Keratinocyte (primary cell): ENCODE measurements around the gene ADH7. TPM values are rescaled to one million over a fixed set of nuclear protein-coding genes. Genes with fewer than 3 reads are reported as not detected.

Experiments
- DNase-seq: peaks from one replicate; pipeline ENCODE4 v3.0.0-alpha.2; 2011; ENCODE audit warnings: low read depth, missing footprints, low spot score
- FAIRE-seq: peaks from 2 replicates; lab custom pipeline; 2011; peaks lifted over from hg19 to GRCh38; lab: Jason Lieb, UNC
- H2AFZ ChIP-seq: 2 replicates; pipeline ENCODE4 v1.6.0; 2012; ENCODE audit warnings: low read length, control low read depth, inconsistent platforms; ENCODE audit not compliant: control insufficient read depth
- H3K27ac ChIP-seq: 2 replicates; pipeline ENCODE4 v1.5.1; 2011; ENCODE audit warnings: low read length; ENCODE audit not compliant: control insufficient read depth, insufficient read depth
- H3K27me3 ChIP-seq: 3 replicates; pipeline ENCODE4 v1.6.0; 2011; ENCODE audit warnings: low read length; ENCODE audit not compliant: control insufficient read depth, insufficient read depth; ENCODE audit errors: extremely low read depth
- H3K36me3 ChIP-seq, 2 experiments: 2 replicates in 1 of 2; 3 replicates in 1 of 2; pipeline ENCODE4 v1.5.1; 2011; ENCODE audit warnings: low read length in 2 of 2, mild to moderate bottlenecking in 1 of 2; ENCODE audit not compliant: control insufficient read depth in 2 of 2, insufficient read depth in 2 of 2; ENCODE audit errors: extremely low read depth in 1 of 2
- H3K4me1 ChIP-seq: 3 replicates; pipeline ENCODE4 v1.5.1; 2011; ENCODE audit warnings: low read length; ENCODE audit not compliant: control insufficient read depth, insufficient read depth; ENCODE audit errors: extremely low read depth
- H3K4me2 ChIP-seq: 3 replicates; pipeline ENCODE4 v1.6.0; 2011; ENCODE audit warnings: low read depth, low read length; ENCODE audit not compliant: control insufficient read depth, insufficient read depth; ENCODE audit errors: extremely low read depth
- H3K4me3 ChIP-seq, 3 experiments: fragments of 200-600 bp in 1 of 3; sonication (generic) in 1 of 3; 2 replicates in 2 of 3; 3 replicates in 1 of 3; pipeline ENCODE4 v1.5.1; 2011 to 2016; ENCODE audit warnings: low read length in 3 of 3, mild to moderate bottlenecking in 3 of 3, control low read depth in 2 of 3, inconsistent platforms in 1 of 3, low read depth in 1 of 3, mixed read lengths in 1 of 3, mixed run types in 1 of 3, moderate library complexity in 1 of 3; ENCODE audit not compliant: control insufficient read depth in 2 of 3, insufficient read depth in 2 of 3; ENCODE audit errors: extremely low read depth in 1 of 3
- H3K79me2 ChIP-seq: 2 replicates; pipeline ENCODE4 v1.6.0; 2012; ENCODE audit warnings: low read length; ENCODE audit not compliant: control insufficient read depth, insufficient read depth
- H3K9ac ChIP-seq: 3 replicates; pipeline ENCODE4 v1.6.0; 2011; ENCODE audit warnings: low read length; ENCODE audit not compliant: control insufficient read depth, insufficient read depth; ENCODE audit errors: extremely low read depth
- H3K9me1 ChIP-seq: 3 replicates; pipeline ENCODE4 v1.6.0; 2011; ENCODE audit warnings: low read length; ENCODE audit not compliant: control insufficient read depth, insufficient read depth; ENCODE audit errors: extremely low read depth
- H3K9me3 ChIP-seq: 2 replicates; pipeline ENCODE4 v1.5.1; 2012; ENCODE audit warnings: low read depth, low read length; ENCODE audit not compliant: control insufficient read depth
- H4K20me1 ChIP-seq: 3 replicates; pipeline ENCODE4 v1.6.0; 2011; ENCODE audit warnings: low read length; ENCODE audit not compliant: control insufficient read depth, insufficient read depth; ENCODE audit errors: extremely low read depth
- EZH2 ChIP-seq: IDR thresholded peaks from one replicate; pipeline ENCODE4 v1.6.1; 2012; ENCODE audit warnings: inconsistent platforms, mild to moderate bottlenecking, low read length, moderate library complexity
- dilution Hi-C: fragments of 300-500 bp; cut with MboI; formaldehyde crosslinking; loops from one replicate; pipeline ENCODE4 v1.7.0; 2020; ENCODE audit warnings: low sequenced_read_pairs; ENCODE audit not compliant: extremely low pct_ligation_motif_present
- polyA plus RNA-seq, 5 experiments: library from polyadenylated mRNA; depleted of rRNA in 3 of 5; stranded (reverse) in 3 of 5; stranded (forward) in 1 of 5; unstranded in 1 of 5; fragments of >200 nt; gene quantifications; 1 replicate in 1 of 5; 2 replicates in 3 of 5; 3 replicates in 1 of 5; pipeline versions ENCODE4 v1.2.1 to v1.2.3, GENCODE V29; 2011 to 2012; ENCODE audit warnings: missing spikeins in 2 of 5, low read depth in 1 of 5, low replicate concordance in 1 of 5
- TF ChIP-seq, protein P1 (sequence below), 3 experiments: IDR thresholded peaks in 1 of 3; conservative IDR thresholded peaks in 1 of 3; optimal IDR thresholded peaks in 1 of 3; 2 replicates in 2 of 3; 3 replicates in 1 of 3; pipeline versions ENCODE3 to v1.5.1; 2011; ENCODE audit warnings: low read length in 3 of 3, mild to moderate bottlenecking in 3 of 3, moderate library complexity in 2 of 3, control low read depth in 1 of 3, inconsistent platforms in 1 of 3; ENCODE audit not compliant: insufficient read depth in 2 of 3; ENCODE audit errors: extremely low read depth in 1 of 3

ADH7 gene
- polyA plus RNA-seq, 1 donor (not counting 4 experiments of a cell fraction or from before 2014, with no cell fraction given) = 0.56 TPM

DNA sequence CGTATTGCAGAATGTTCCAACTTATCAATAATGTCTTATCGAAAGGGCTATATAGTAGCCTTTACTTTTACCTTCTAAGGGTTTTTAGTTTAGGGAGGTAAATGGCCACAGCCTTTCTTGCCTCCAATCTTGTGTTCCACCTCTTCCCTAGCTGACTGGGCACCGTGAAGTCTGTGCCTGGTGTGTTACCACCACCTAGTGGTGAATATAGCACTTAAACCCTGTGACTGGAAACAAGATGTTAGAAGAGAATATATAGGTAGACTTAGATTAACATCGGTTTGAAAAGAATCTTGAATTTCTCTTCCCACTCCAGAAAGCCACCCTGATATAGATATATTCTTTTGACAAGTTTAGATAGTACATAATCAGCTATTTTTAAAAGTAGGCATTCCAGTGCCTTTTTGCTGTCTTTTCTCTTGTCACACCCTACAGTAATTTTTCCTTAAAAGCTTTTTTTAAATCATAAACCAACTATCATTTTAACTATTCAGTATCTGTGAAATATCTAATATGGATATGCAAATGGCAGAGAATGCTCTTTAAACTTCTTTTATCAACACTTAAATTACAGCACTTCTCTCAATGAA, 27.8 kb upstream of the ADH7 start:
- no peaks in the 10 kb centered on the region for H3K79me2 ChIP-seq
- FAIRE-seq = peak; percentile 91
- no peaks in the 10 kb centered on the region for H3K9me1 ChIP-seq
- no peak overlapping the region for H3K4me2 ChIP-seq
- TF ChIP-seq, protein P1, sequence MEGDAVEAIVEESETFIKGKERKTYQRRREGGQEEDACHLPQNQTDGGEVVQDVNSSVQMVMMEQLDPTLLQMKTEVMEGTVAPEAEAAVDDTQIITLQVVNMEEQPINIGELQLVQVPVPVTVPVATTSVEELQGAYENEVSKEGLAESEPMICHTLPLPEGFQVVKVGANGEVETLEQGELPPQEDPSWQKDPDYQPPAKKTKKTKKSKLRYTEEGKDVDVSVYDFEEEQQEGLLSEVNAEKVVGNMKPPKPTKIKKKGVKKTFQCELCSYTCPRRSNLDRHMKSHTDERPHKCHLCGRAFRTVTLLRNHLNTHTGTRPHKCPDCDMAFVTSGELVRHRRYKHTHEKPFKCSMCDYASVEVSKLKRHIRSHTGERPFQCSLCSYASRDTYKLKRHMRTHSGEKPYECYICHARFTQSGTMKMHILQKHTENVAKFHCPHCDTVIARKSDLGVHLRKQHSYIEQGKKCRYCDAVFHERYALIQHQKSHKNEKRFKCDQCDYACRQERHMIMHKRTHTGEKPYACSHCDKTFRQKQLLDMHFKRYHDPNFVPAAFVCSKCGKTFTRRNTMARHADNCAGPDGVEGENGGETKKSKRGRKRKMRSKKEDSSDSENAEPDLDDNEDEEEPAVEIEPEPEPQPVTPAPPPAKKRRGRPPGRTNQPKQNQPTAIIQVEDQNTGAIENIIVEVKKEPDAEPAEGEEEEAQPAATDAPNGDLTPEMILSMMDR (optimal IDR thresholded peaks at IDR 0.05 in 1 of 3, IDR thresholded peaks at IDR 0.05 in 1 of 3, conservative IDR thresholded peaks at IDR 0.05 in 1 of 3; ENCODE audit: extremely low read depth in 1 of 3, insufficient read depth in 2 of 3, low read length in 3 of 3) = peak; percentile 67 to 85 (median 78)
- TF ChIP-seq EZH2 = no peak
- H3K27me3 ChIP-seq = no peaks in the 10 kb centered on the region
- no peaks in the 10 kb centered on the region for H3K36me3 ChIP-seq
- H3K9me3 ChIP-seq = no peaks in the 10 kb centered on the region
- no peak for DNase-seq
- peaks cover 18% of the 10 kb centered on the region for H3K4me1 ChIP-seq
- dilution Hi-C loops = no loop called here
- H4K20me1 ChIP-seq = no peaks in the 10 kb centered on the region
- H3K27ac ChIP-seq = no peak overlapping the region
- H3K9ac ChIP-seq = no peak overlapping the region
- H3K4me3 ChIP-seq = no peak overlapping the region
- no peak overlapping the region for H2AFZ ChIP-seq

DNA sequence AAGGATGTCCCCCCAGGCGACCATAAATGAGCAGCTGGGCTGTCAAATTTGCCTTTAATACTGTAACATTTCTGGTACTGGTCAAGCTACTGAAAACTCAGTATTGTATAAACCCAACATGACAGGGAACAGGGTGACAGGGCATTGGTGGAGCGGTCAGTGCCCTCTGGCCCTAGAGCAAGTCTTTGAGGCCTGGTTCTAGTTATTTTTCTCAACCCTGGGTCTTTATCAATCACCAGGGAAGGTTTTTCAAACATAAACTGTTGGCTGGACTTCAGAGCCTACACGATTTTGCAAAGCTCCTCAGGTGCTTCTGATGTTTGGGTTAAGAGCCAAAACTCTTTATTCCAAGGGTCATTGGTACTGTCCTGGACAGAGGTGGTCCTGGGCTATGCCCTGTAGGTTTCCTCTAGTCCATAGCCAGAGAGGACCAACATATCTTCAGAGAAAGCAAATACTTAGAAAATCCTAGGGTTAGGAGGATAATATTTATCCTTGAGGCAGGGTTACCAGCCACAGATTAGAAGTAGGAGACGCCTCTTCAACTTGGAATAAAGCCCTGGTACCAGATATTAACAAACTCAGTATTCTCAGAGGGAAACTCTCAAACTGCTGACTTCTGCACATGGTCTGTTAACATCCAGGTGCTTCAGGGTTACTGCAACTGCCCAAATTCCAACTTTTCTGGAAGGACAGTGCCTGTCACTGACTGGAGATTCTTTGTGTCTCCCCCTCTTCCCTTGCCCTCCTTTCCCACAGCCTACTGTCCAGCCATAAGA, 26.7 kb upstream of the ADH7 start:
- H3K9me3 ChIP-seq = no peaks in the 10 kb centered on the region
- H3K27me3 ChIP-seq = no peaks in the 10 kb centered on the region
- H4K20me1 ChIP-seq = no peaks in the 10 kb centered on the region
- FAIRE-seq (peak; percentile 51), DNase-seq (no peak)
- H3K4me3 ChIP-seq = no peak overlapping the region
- no peaks in the 10 kb centered on the region for H3K79me2 ChIP-seq
- H3K4me2 ChIP-seq = no peak overlapping the region
- no peak overlapping the region for H3K9ac ChIP-seq
- H2AFZ ChIP-seq = no peak overlapping the region
- H3K27ac ChIP-seq = no peak overlapping the region
- H3K4me1 ChIP-seq = peaks cover 30% of the 10 kb centered on the region
- no peaks in the 10 kb centered on the region for H3K36me3 ChIP-seq
- dilution Hi-C loops = no loop called here
- H3K9me1 ChIP-seq = no peaks in the 10 kb centered on the region
- TF ChIP-seq, protein P1 (optimal IDR thresholded peaks at IDR 0.05 in 1 of 3, IDR thresholded peaks at IDR 0.05 in 1 of 3, conservative IDR thresholded peaks at IDR 0.05 in 1 of 3; ENCODE audit: extremely low read depth in 1 of 3, insufficient read depth in 2 of 3, low read length in 3 of 3) = no peak
- TF ChIP-seq EZH2 = no peak
